Fibroblast of mammary gland (primary cell): ENCODE results near the gene THRB.

ENCODE experiments used
- DNase-seq: peaks from one replicate; pipeline ENCODE4 v3.0.0-alpha.2; 2010; ENCODE audit warnings: low read depth
- H3K4me3 ChIP-seq: 2 replicates; pipeline ENCODE4 v1.5.1; 2011; ENCODE audit warnings: low read depth, mild to moderate bottlenecking, low read length, moderate library complexity; ENCODE audit not compliant: control insufficient read depth
- CTCF ChIP-seq: conservative IDR thresholded peaks from 2 replicates; pipeline ENCODE4 v1.5.1; 2011; ENCODE audit warnings: low read depth, low read length, inconsistent platforms; ENCODE audit not compliant: control insufficient read depth, insufficient read depth

The THRB gene

GRCh38 chr3:24396338-24396737 lies 98.3 kb downstream of the THRB start:
- no peak for TF ChIP-seq CTCF
- no peak overlapping the region for H3K4me3 ChIP-seq
- no peak for DNase-seq

GRCh38 chr3:24394754-24395153 lies 99.9 kb downstream of the THRB start:
- DNase-seq: no peak
- no peak for TF ChIP-seq CTCF
- no peak overlapping the region for H3K4me3 ChIP-seq

GRCh38 chr3:24393316-24393715 lies 101.3 kb downstream of the THRB start:
- no peak for TF ChIP-seq CTCF
- H3K4me3 ChIP-seq: no peak overlapping the region
- no peak for DNase-seq

- no peak for TF ChIP-seq CTCF
- no peak overlapping the region for H3K4me3 ChIP-seq
- peak; percentile 19 for DNase-seq
These were observed 104.2 kb downstream of the THRB start for GRCh38 chr3:24390169-24391130.

GRCh38 chr3:24389108-24390090 lies 105.3 kb downstream of the THRB start:
- DNase-seq: no peak
- no peak for TF ChIP-seq CTCF
- H3K4me3 ChIP-seq: no peak overlapping the region

GRCh38 chr3:24388611-24389010 lies 106.0 kb downstream of the THRB start:
- no peak for DNase-seq
- no peak for TF ChIP-seq CTCF
- H3K4me3 ChIP-seq: no peak overlapping the region
